Chondrocyte (in vitro differentiated cells): ENCODE results near the gene ZNF710. TPM values are rescaled to one million over a fixed set of nuclear protein-coding genes. Genes with fewer than 3 reads are reported as not detected.
A peak's percentile ranks its signal among the peaks of the same experiment; 100 is the strongest.

Source experiments
- DNase-seq: peaks from one replicate; pipeline ENCODE4 v3.0.0; 2021; ENCODE audit warnings: mixed read lengths, low spot score
- H3K27ac Mint-ChIP-seq: one replicate; pipeline ENCODE4 v1.8.0; 2021; ENCODE audit warnings: mild to moderate bottlenecking, moderate library complexity, mixed read lengths; ENCODE audit not compliant: unreplicated experiment
- H3K27me3 Mint-ChIP-seq: 2 replicates; pipeline ENCODE4 v1.8.0; 2021; ENCODE audit warnings: low read depth, mixed read lengths
- H3K36me3 Mint-ChIP-seq: 2 replicates; pipeline ENCODE4 v1.8.0; 2021; ENCODE audit warnings: low read depth, mixed read lengths
- H3K4me1 Mint-ChIP-seq: 2 replicates; pipeline ENCODE4 v1.8.0; 2021; ENCODE audit warnings: low read depth, mild to moderate bottlenecking, mixed read lengths
- H3K4me3 Mint-ChIP-seq: one replicate; pipeline ENCODE4 v1.8.0; 2021; ENCODE audit warnings: mild to moderate bottlenecking, moderate library complexity, mixed read lengths; ENCODE audit not compliant: unreplicated experiment
- H3K9me3 Mint-ChIP-seq: 2 replicates; pipeline ENCODE4 v1.8.0; 2021; ENCODE audit warnings: low read depth, mixed read lengths
- microRNA-seq: library from miRNA; unstranded; fragments of <30 nt; microRNA quantifications from one replicate; pipeline ENCODE4 v1.2.0, GENCODE V29; 2020; ENCODE audit warnings: borderline number of aligned reads
- total RNA-seq: library from RNA; stranded (reverse); gene quantifications from 3 replicates; pipeline ENCODE4 v1.2.1, GENCODE V29; 2021
- TF ChIP-seq, protein P1 (sequence below): fragments of 200-600 bp; sonication (generic); IDR thresholded peaks from 2 replicates; pipeline ENCODE4 v1.5.0; 2021; ENCODE audit warnings: antibody characterized with exemption, mild to moderate bottlenecking, moderate library complexity

ZNF710 gene
- total RNA-seq, 1 donor from 2014 or later, result 12.9 TPM

DNA sequence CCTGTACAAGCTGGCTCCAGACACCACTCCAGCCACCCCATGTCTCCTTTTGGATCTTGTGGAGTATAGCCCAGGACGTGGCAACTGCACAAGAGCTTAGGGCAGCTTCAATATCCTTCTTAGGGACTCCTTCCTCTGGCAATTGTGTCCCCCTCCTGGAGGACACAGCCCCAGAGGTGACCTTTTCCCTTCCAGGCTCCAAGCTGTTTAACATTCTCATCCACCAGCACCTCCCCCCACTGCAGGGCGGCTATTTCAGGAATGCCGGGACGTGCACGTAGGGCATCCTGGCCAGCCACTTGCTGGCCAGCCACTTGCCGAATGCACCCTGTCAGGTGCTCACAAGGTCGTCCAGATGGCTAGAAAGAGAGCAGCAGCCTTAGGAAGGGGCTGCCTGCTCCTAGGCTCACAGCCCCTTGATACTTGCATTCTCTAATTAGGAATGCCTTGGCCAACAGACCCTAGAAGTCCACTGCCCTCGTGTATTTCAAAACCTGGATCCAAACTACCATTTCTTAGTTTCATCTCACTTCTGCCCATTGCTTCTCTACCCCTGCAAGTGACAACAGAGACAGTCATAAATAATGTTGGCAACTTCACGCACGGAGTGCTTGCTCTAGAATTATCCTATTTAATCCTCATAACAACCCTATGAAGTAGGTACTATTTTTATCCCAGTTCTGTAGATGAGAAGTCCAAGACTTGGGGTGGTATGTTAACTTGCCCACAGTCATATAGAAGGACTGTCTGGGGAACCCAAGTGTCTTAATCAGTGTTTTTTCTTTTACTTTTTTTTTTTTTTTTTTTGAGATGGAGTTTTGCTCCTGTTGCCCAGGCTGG, 125.7 kb downstream of the ZNF710 start:
- TF ChIP-seq, protein P1, sequence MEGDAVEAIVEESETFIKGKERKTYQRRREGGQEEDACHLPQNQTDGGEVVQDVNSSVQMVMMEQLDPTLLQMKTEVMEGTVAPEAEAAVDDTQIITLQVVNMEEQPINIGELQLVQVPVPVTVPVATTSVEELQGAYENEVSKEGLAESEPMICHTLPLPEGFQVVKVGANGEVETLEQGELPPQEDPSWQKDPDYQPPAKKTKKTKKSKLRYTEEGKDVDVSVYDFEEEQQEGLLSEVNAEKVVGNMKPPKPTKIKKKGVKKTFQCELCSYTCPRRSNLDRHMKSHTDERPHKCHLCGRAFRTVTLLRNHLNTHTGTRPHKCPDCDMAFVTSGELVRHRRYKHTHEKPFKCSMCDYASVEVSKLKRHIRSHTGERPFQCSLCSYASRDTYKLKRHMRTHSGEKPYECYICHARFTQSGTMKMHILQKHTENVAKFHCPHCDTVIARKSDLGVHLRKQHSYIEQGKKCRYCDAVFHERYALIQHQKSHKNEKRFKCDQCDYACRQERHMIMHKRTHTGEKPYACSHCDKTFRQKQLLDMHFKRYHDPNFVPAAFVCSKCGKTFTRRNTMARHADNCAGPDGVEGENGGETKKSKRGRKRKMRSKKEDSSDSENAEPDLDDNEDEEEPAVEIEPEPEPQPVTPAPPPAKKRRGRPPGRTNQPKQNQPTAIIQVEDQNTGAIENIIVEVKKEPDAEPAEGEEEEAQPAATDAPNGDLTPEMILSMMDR, result no peak
- DNase-seq, result peak; percentile 52
- Mint-ChIP-seq H3K36me3 (no peaks in the 10 kb centered on the region), H3K27ac (no peak overlapping the region), H3K27me3 (no peaks in the 10 kb centered on the region), H3K4me1 (peaks cover 7% of the 10 kb centered on the region), H3K4me3 (no peak overlapping the region), H3K9me3 (no peaks in the 10 kb centered on the region)

DNA sequence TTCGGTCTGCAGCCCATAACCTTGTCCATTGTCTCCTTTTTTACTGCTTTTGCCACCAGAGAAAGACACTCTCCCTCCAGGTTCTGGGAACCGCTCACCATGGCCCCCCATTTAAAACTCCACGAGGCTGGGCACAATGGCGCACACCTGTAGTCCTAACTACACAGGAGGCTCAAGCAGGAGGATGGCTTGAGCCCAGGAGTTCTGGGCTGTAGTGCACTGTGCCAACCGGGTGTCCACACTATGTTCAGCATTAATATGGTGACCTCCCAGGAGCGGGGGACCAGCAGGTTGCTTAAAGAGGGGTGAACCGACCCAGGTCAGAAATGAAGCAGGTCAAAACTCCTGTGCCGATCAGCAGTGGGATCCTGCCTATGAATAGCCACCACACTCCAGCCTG, 129.2 kb downstream of the ZNF710 start:
- H3K27ac Mint-ChIP-seq, result no peak overlapping the region
- peak; percentile 43 for DNase-seq
- no peaks in the 10 kb centered on the region for H3K36me3 Mint-ChIP-seq
- no peak overlapping the region for H3K4me3 Mint-ChIP-seq
- no peaks in the 10 kb centered on the region for H3K9me3 Mint-ChIP-seq
- H3K27me3 Mint-ChIP-seq, result peaks cover 6% of the 10 kb centered on the region
- TF ChIP-seq, protein P1, result no peak
- H3K4me1 Mint-ChIP-seq, result peaks cover 7% of the 10 kb centered on the region

Small RNA genes lying within 50 kb of the gene (microRNA-seq; reads per million reads assigned to microRNA genes)
- gene MIR3174, result 1.7 reads per million

Other genes with a start within 250 kb of the ZNF710 start
- gene MESP2, start 225.0 kb upstream of the ZNF710 start, total RNA-seq, result 0.25 to 0.51 TPM (median 0.36 TPM) in 3 replicates
- 46.5 to 64.9 TPM (median 48.1 TPM) in 3 replicates for gene ANPEP, start 186.5 kb upstream of the ZNF710 start, total RNA-seq
- 19.6 to 26.2 TPM (median 24.4 TPM) in 3 replicates for gene AP3S2, start 107.3 kb upstream of the ZNF710 start, total RNA-seq
- gene ARPIN, start 88.4 kb upstream of the ZNF710 start, total RNA-seq, result 17.0 to 24.2 TPM (median 18.2 TPM) in 3 replicates
- gene IDH2, start 101.1 kb downstream of the ZNF710 start, total RNA-seq, result 115 to 126 TPM (median 125 TPM) in 3 replicates
- gene SEMA4B, start 200.0 kb downstream of the ZNF710 start, total RNA-seq, result 6.7 to 10.5 TPM (median 9.2 TPM) in 3 replicates
- gene CIB1, start 232.6 kb downstream of the ZNF710 start, total RNA-seq, result 40.2 to 42.4 TPM (median 40.9 TPM) in 3 replicates
- 4.8 to 5.8 TPM (median 5.5 TPM) in 3 replicates for gene GDPGP1, start 232.9 kb downstream of the ZNF710 start, total RNA-seq
- gene TTLL13, start 248.2 kb downstream of the ZNF710 start, total RNA-seq, result 0.69 TPM in 1 of 3 replicates, not detected in the others